H1 (cell line): Measurements from ENCODE around the gene SOHLH1. TPM values are rescaled to one million over a fixed set of nuclear protein-coding genes. Genes with fewer than 3 reads are reported as not detected.

Source experiments
- CTCF ChIA-PET: fragments of 300-600 bp; sonication (Branson Sonifier 250); formaldehyde crosslinking; loops from one replicate; lab custom pipeline; 2021; ENCODE audit not compliant: partially characterized antibody; lab: Charles Lee
- POLR2A ChIA-PET: fragments of 300-600 bp; sonication (Branson Sonifier 250); formaldehyde crosslinking; loops from one replicate; lab custom pipeline; 2021; ENCODE audit warnings: inconsistent platforms; ENCODE audit not compliant: partially characterized antibody; lab: Charles Lee
- DNase-seq, 2 experiments: peaks; one replicate each; pipeline versions ENCODE4 v3.0.0 to v3.0.0-alpha.2; 2010 to 2022; ENCODE audit warnings: low spot score in 2 of 2, low read depth in 1 of 2, mixed read lengths in 1 of 2
- FAIRE-seq: peaks from 2 replicates; lab custom pipeline; 2011; peaks lifted over from hg19 to GRCh38; lab: Jason Lieb, UNC
- H2AFZ ChIP-seq: 2 replicates; pipeline ENCODE4 v1.8.1; 2012; ENCODE audit warnings: low read length, inconsistent platforms
- H2AK5ac ChIP-seq: 2 replicates; pipeline ENCODE4 v1.6.1; 2013; ENCODE audit warnings: low read depth, low read length
- H2BK120ac ChIP-seq: replicated peaks from 2 replicates; pipeline ENCODE3; 2013; ENCODE audit warnings: low read depth, low read length, inconsistent platforms
- H2BK12ac ChIP-seq: 2 replicates; pipeline ENCODE4 v1.6.1; 2013; ENCODE audit warnings: low read depth, low read length
- H2BK15ac ChIP-seq: 2 replicates; pipeline ENCODE4 v1.6.1; 2013; ENCODE audit warnings: low read length
- H2BK20ac ChIP-seq: 2 replicates; pipeline ENCODE4 v1.6.1; 2013; ENCODE audit warnings: low read length
- H2BK5ac ChIP-seq: 2 replicates; pipeline ENCODE4 v1.6.1; 2013; ENCODE audit warnings: low read depth, low read length
- H3K14ac ChIP-seq: 2 replicates; pipeline ENCODE4 v1.6.1; 2013; ENCODE audit warnings: inconsistent platforms; ENCODE audit not compliant: insufficient read length
- H3K18ac ChIP-seq: 2 replicates; pipeline ENCODE4 v1.6.1; 2013; ENCODE audit warnings: low read length; ENCODE audit errors: extremely low read depth
- H3K23ac ChIP-seq: 2 replicates; pipeline ENCODE4 v1.6.1; 2013; ENCODE audit warnings: inconsistent platforms; ENCODE audit not compliant: insufficient read length
- H3K23me2 ChIP-seq: 2 replicates; pipeline ENCODE4 v1.6.1; 2013; ENCODE audit warnings: low read depth, low read length
- H3K27ac ChIP-seq: 2 replicates; pipeline ENCODE4 v1.6.1; 2011; ENCODE audit warnings: low read depth, low read length, inconsistent platforms
- H3K27me3 ChIP-seq, 4 experiments: replicated peaks in 1 of 4; 1 replicate in 1 of 4; 2 replicates in 3 of 4; pipeline versions ENCODE4 v1.6.1 to v1.8.1; 2011 to 2013; ENCODE audit warnings: low read length in 3 of 4, mild to moderate bottlenecking in 3 of 4, inconsistent platforms in 2 of 4, mixed read lengths in 2 of 4, moderate library complexity in 1 of 4; ENCODE audit not compliant: control insufficient read depth in 3 of 4, insufficient read depth in 3 of 4; ENCODE audit errors: extremely low read depth in 1 of 4
- H3K36me3 ChIP-seq, 4 experiments: 2 replicates each; pipeline versions ENCODE4 v1.6.1 to v1.8.1; 2011 to 2013; ENCODE audit warnings: mild to moderate bottlenecking in 4 of 4, low read length in 3 of 4, moderate library complexity in 2 of 4, control low read depth in 1 of 4, inconsistent platforms in 1 of 4; ENCODE audit not compliant: insufficient read depth in 4 of 4, control insufficient read depth in 2 of 4
- H3K4ac ChIP-seq: replicated peaks from 2 replicates; pipeline ENCODE3; 2013; ENCODE audit warnings: low read length, low read depth, mixed read lengths, inconsistent platforms; ENCODE audit not compliant: insufficient read length
- H3K4me1 ChIP-seq, 4 experiments: replicated peaks in 1 of 4; 1 replicate in 1 of 4; 2 replicates in 3 of 4; pipeline versions ENCODE4 v1.6.1 to v1.8.1; 2011 to 2013; ENCODE audit warnings: low read length in 3 of 4, inconsistent platforms in 2 of 4, mixed read lengths in 1 of 4; ENCODE audit not compliant: insufficient read depth in 4 of 4, control insufficient read depth in 3 of 4
- H3K4me2 ChIP-seq, 2 experiments: 2 replicates each; pipeline versions ENCODE4 v1.6.1 to v1.8.1; 2011 to 2013; ENCODE audit warnings: low read depth in 2 of 2, low read length in 2 of 2, control low read depth in 1 of 2, inconsistent platforms in 1 of 2, mild to moderate bottlenecking in 1 of 2; ENCODE audit not compliant: insufficient read depth in 1 of 2
- H3K4me3 ChIP-seq, 4 experiments: fragments of 200-600, 300-600 bp in 1 of 4; sonication (generic), shearing (Covaris generic), sonication (Bioruptor Twin) in 1 of 4; 2 replicates each; pipeline versions ENCODE4 v1.5.1 to v1.8.1; 2011 to 2016; ENCODE audit warnings: low read length in 4 of 4, low read depth in 3 of 4, control low read depth in 2 of 4, inconsistent platforms in 2 of 4, mild to moderate bottlenecking in 2 of 4, mixed read lengths in 1 of 4, moderate library complexity in 1 of 4; ENCODE audit not compliant: insufficient read depth in 2 of 4; ENCODE audit errors: extremely low read depth in 1 of 4
- H3K56ac ChIP-seq: replicated peaks from 2 replicates; pipeline ENCODE3; 2013; ENCODE audit warnings: low read depth, mild to moderate bottlenecking, mixed read lengths, low read length, inconsistent platforms; ENCODE audit not compliant: insufficient read length
- H3K79me1 ChIP-seq: 2 replicates; pipeline ENCODE4 v1.6.1; 2013; ENCODE audit warnings: low read depth, low read length, control low read depth
- H3K79me2 ChIP-seq, 2 experiments: 2 replicates each; pipeline versions ENCODE4 v1.6.1 to v1.8.1; 2012 to 2013; ENCODE audit warnings: low read length in 2 of 2, mild to moderate bottlenecking in 2 of 2, inconsistent platforms in 1 of 2; ENCODE audit not compliant: insufficient read depth in 2 of 2, control insufficient read depth in 1 of 2
- H3K9ac ChIP-seq, 4 experiments: replicated peaks in 1 of 4; 1 replicate in 1 of 4; 2 replicates in 3 of 4; pipeline versions ENCODE4 v1.6.1 to v1.8.1; 2011 to 2013; ENCODE audit warnings: low read depth in 3 of 4, low read length in 3 of 4, control low read depth in 2 of 4, mild to moderate bottlenecking in 2 of 4, moderate library complexity in 2 of 4, inconsistent platforms in 1 of 4; ENCODE audit errors: extremely low read depth in 1 of 4
- H3K9me3 ChIP-seq, 2 experiments: 2 replicates each; pipeline versions ENCODE4 v1.6.1 to v1.8.1; 2012 to 2013; ENCODE audit warnings: mild to moderate bottlenecking in 2 of 2, moderate library complexity in 2 of 2, control low read depth in 1 of 2, inconsistent platforms in 1 of 2, low read depth in 1 of 2, low read length in 1 of 2, mixed read lengths in 1 of 2; ENCODE audit not compliant: insufficient read depth in 2 of 2
- H4K20me1 ChIP-seq, 2 experiments: replicated peaks in 1 of 2; 2 replicates each; pipeline versions ENCODE3 to v1.8.1; 2011 to 2013; ENCODE audit warnings: inconsistent platforms in 2 of 2, low read length in 2 of 2, mild to moderate bottlenecking in 1 of 2; ENCODE audit not compliant: insufficient read depth in 2 of 2, control insufficient read depth in 1 of 2
- H4K5ac ChIP-seq: 2 replicates; pipeline ENCODE4 v1.6.1; 2013; ENCODE audit warnings: low read length, low read depth, mixed read lengths, inconsistent platforms; ENCODE audit not compliant: insufficient read length
- H4K8ac ChIP-seq: 2 replicates; pipeline ENCODE4 v1.8.0; 2013; ENCODE audit warnings: mild to moderate bottlenecking, moderate library complexity, low read length, inconsistent platforms; ENCODE audit not compliant: insufficient read depth; ENCODE audit errors: extremely low read depth
- H4K91ac ChIP-seq: replicated peaks from 2 replicates; pipeline ENCODE3; 2013; ENCODE audit warnings: low read length, mixed read lengths, inconsistent platforms; ENCODE audit not compliant: insufficient read length
- CHD1 ChIP-seq: IDR thresholded peaks from 2 replicates; pipeline ENCODE4 v1.6.1; 2012; ENCODE audit warnings: low read depth, low read length, improper control_type of control experiment
- EGR1 ChIP-seq: IDR thresholded peaks from 2 replicates; pipeline ENCODE4 v1.6.1; 2011; ENCODE audit warnings: low read depth, low read length, borderline replicate concordance
- HDAC2 ChIP-seq, 2 experiments: fragments of 300-600 bp in 1 of 2; sonication (generic) in 1 of 2; IDR thresholded peaks; 2 replicates each; pipeline ENCODE4 v1.6.1; 2011 to 2012; ENCODE audit warnings: low read depth in 2 of 2, low read length in 2 of 2, mild to moderate bottlenecking in 2 of 2, moderate library complexity in 2 of 2, borderline replicate concordance in 1 of 2, inconsistent platforms in 1 of 2
- KDM5A ChIP-seq: fragments of 200-600 bp; IDR thresholded peaks from 2 replicates; pipeline ENCODE4 v1.7.1; 2012; ENCODE audit warnings: mild to moderate bottlenecking, low read length, inconsistent platforms, mixed read lengths
- PHF8 ChIP-seq: fragments of 200-600 bp; sonication (generic); conservative IDR thresholded peaks from 2 replicates; pipeline ENCODE4 v1.7.1; 2012; ENCODE audit warnings: low read depth, mild to moderate bottlenecking, inconsistent platforms, low read length, moderate library complexity
- SAP30 ChIP-seq: fragments of 300-600 bp; sonication (generic); IDR thresholded peaks from 2 replicates; pipeline ENCODE4 v1.7.1; 2012; ENCODE audit warnings: low read length, moderate library complexity, mild to moderate bottlenecking, inconsistent platforms; ENCODE audit not compliant: insufficient read depth, insufficient replicate concordance
- SIN3A ChIP-seq, 2 experiments: IDR thresholded peaks in 1 of 2; conservative IDR thresholded peaks in 1 of 2; 2 replicates each; pipeline ENCODE4 v1.6.1; 2011 to 2012; ENCODE audit warnings: low read length in 2 of 2, improper control_type of control experiment in 1 of 2, low read depth in 1 of 2, mild to moderate bottlenecking in 1 of 2
- SIX5 ChIP-seq: IDR thresholded peaks from 2 replicates; pipeline ENCODE4 v1.6.1; 2011; ENCODE audit warnings: mild to moderate bottlenecking, low read depth, low read length
- SRF ChIP-seq: IDR thresholded peaks from 2 replicates; pipeline ENCODE4 v1.6.1; 2011; ENCODE audit warnings: mild to moderate bottlenecking, low read depth, low read length, moderate library complexity
- WGBS, 2 experiments: shearing (Covaris generic) in 1 of 2; methylation state at CpG; one replicate each; pipeline versions ENCODE4 v1.1.6 to v1.1.7; 2013 to 2015; ENCODE audit warnings: low lambda C conversion rate in 2 of 2, mixed read lengths in 2 of 2, inconsistent platforms in 1 of 2, low coverage in 1 of 2, missing lambda C conversion rate in 1 of 2; ENCODE audit not compliant: insufficient replicate concordance in 2 of 2, insufficient coverage in 1 of 2, insufficient read length in 1 of 2; ENCODE audit errors: extremely low coverage in 1 of 2, missing lambda C conversion rate in 1 of 2; 5-methylcytosine and 5-hydroxymethylcytosine counted together
- polyA plus RNA-seq, 7 experiments: library from polyadenylated mRNA; depleted of rRNA in 3 of 7; stranded (reverse) in 5 of 7; unstranded in 2 of 7; fragments of >200 nt in 5 of 7; fragments of 200-250 nt in 2 of 7; gene quantifications; 1 replicate in 5 of 7; 2 replicates in 1 of 7; 4 replicates in 1 of 7; pipeline versions ENCODE4 v1.2.1 to v1.2.3, GENCODE V29; 2011 to 2013; ENCODE audit warnings: missing spikeins in 2 of 7, mixed read lengths in 2 of 7
- total RNA-seq: library from RNA; stranded (reverse); fragmentation: NEBNext Ultra II Directional; extraction: Animal tissue kit (Norgen Biotek cat#: 25700); gene quantifications from 2 replicates; pipeline ENCODE4 v1.2.1, GENCODE V29; 2021
- TF ChIP-seq, protein P1 (sequence below): IDR thresholded peaks from 2 replicates; pipeline ENCODE4 v1.6.1; 2012; ENCODE audit warnings: inconsistent platforms

Gene SOHLH1
- total and polyA plus RNA-seq, 2 of the 8 experiments (the other 6 are each of a cell fraction or from before 2014, with no cell fraction given) = 0.11 TPM; not detected in 1

DNA sequence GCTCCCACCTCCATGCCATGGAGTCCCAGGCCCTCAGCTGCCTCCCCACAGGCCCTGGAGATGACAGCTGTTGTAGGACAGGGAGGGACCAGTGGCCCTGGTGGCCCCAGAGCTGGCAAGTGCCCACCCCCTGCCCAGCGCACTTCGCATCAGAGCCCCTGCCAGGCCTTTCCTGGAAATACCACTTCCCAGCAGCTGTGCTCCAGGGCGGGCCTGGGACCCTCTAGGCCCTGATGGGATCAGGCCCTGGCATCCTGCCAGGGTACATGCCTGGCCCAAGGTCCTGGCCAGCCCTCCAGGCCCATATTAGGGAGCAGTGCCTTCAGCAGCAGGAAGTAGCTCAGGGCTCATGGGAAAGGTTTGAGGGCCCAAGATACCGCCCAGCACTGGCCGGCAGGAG is 5.2 kb upstream of the SOHLH1 start:
- no peak for FAIRE-seq
- H3K79me2 ChIP-seq = no peaks in the 10 kb centered on the region
- CTCF ChIA-PET = interaction anchor here (0.7 to 3.2 kb wide), 15 partner anchors 9 to 432 kb away, joined by 3 to 21 read pairs (median 4); no protein-coding TSS in a partner anchor

More for the DNA sequence above, 5.2 kb upstream of the SOHLH1 start:
- Histone ChIP-seq H4K5ac (no peak overlapping the region), H3K23ac (no peak overlapping the region), H3K4me3 (no peak overlapping the region), H3K56ac (no peak overlapping the region), H3K9me3 (no peaks in the 10 kb centered on the region), H3K4ac (no peak overlapping the region), H2BK120ac (no peak overlapping the region), H2AK5ac (no peak overlapping the region), H3K23me2 (peaks cover 3% of the 10 kb centered on the region; the same call in 1 of the 2 replicates), H3K36me3 (no peaks in the 10 kb centered on the region), H2AFZ (no peak overlapping the region), H4K91ac (no peak overlapping the region), H3K9ac (no peak overlapping the region), H4K20me1 (peaks cover 0 to 5% of the 10 kb centered on the region in 2 experiments), H3K79me1 (no peaks in the 10 kb centered on the region), H3K18ac (no peak overlapping the region), H3K4me2 (no peak overlapping the region), H2BK12ac (no peak overlapping the region), H2BK20ac (no peak overlapping the region), H3K4me1 (peaks cover 0 to 12% (median under 1%) of the 10 kb centered on the region in 4 experiments; a peak in 2 of 7 replicates), H4K8ac (no peak overlapping the region), H2BK5ac (no peak overlapping the region), H3K27ac (no peak overlapping the region), H2BK15ac (no peak overlapping the region), H3K14ac (no peak overlapping the region), H3K27me3 (peaks cover 0 to 14% (median 4%) of the 10 kb centered on the region in 4 experiments; a peak in 4 of 7 replicates)
- no peak for TF ChIP-seq CHD1
- TF ChIP-seq EGR1 = no peak
- no peak for TF ChIP-seq SIN3A (conservative IDR thresholded peaks at IDR 0.05 in 1 of 2, IDR thresholded peaks at IDR 0.05 in 1 of 2; ENCODE audit: low read depth in 1 of 2, low read length in 2 of 2)
- TF ChIP-seq HDAC2 (IDR thresholded peaks at IDR 0.05; ENCODE audit: borderline replicate concordance in 1 of 2, low read depth in 2 of 2, low read length in 2 of 2) = no peak
- TF ChIP-seq SIX5 = no peak
- no peak for TF ChIP-seq SAP30
- no peak for TF ChIP-seq PHF8
- TF ChIP-seq, protein P1, sequence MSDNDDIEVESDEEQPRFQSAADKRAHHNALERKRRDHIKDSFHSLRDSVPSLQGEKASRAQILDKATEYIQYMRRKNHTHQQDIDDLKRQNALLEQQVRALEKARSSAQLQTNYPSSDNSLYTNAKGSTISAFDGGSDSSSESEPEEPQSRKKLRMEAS = no peak
- TF ChIP-seq KDM5A = no peak
- TF ChIP-seq SRF = no peak
- POLR2A ChIA-PET = interaction anchor here (1.8 to 1.9 kb wide), 2 partner anchors 9 to 11 kb away, joined by 6 to 7 read pairs; no protein-coding TSS in a partner anchor
- WGBS, 2 experiments = 82% methylated on average over 5 of the region's 5 CpGs; no CpG with 5 or more reads in 1 of the 2 experiments
- DNase-seq = no peak
